Astrocyte (in vitro differentiated cells and primary cell): ENCODE measurements around the gene TELO2. TPM values are rescaled to one million over a fixed set of nuclear protein-coding genes. Genes with fewer than 3 reads are reported as not detected.
A peak's percentile ranks its signal among the peaks of the same experiment; 100 is the strongest.

Experiments
- DNase-seq: peaks from one replicate; pipeline ENCODE4 v3.0.0-alpha.2; 2010; ENCODE audit warnings: low read depth
- FAIRE-seq: peaks from 2 replicates; lab custom pipeline; 2011; peaks lifted over from hg19 to GRCh38; lab: Jason Lieb, UNC
- H2AFZ ChIP-seq: 2 replicates; pipeline ENCODE4 v1.6.0; 2012; ENCODE audit warnings: low read depth, low read length, inconsistent platforms
- H3K27ac ChIP-seq: 2 replicates; pipeline ENCODE4 v1.5.1; 2011; ENCODE audit warnings: low read depth, low read length, inconsistent platforms
- H3K27me3 ChIP-seq: 2 replicates; pipeline ENCODE4 v1.6.0; 2011; ENCODE audit warnings: low read length, inconsistent platforms; ENCODE audit not compliant: insufficient read depth
- H3K36me3 ChIP-seq: 2 replicates; pipeline ENCODE4 v1.5.1; 2011; ENCODE audit warnings: low read length, inconsistent platforms; ENCODE audit not compliant: insufficient read depth
- H3K4me1 ChIP-seq: 2 replicates; pipeline ENCODE4 v1.5.1; 2011; ENCODE audit warnings: low read length, inconsistent platforms; ENCODE audit not compliant: insufficient read depth
- H3K4me2 ChIP-seq: 2 replicates; pipeline ENCODE4 v1.6.0; 2012; ENCODE audit warnings: low read length, inconsistent platforms
- H3K4me3 ChIP-seq: 2 replicates; pipeline ENCODE4 v1.5.1; 2011; ENCODE audit warnings: low read depth, mild to moderate bottlenecking, low read length, inconsistent platforms; ENCODE audit not compliant: insufficient read depth
- H3K79me2 ChIP-seq: 2 replicates; pipeline ENCODE4 v1.6.0; 2012; ENCODE audit warnings: mild to moderate bottlenecking, low read length, inconsistent platforms; ENCODE audit not compliant: insufficient read depth
- H3K9ac ChIP-seq: 2 replicates; pipeline ENCODE4 v1.6.0; 2012; ENCODE audit warnings: mild to moderate bottlenecking, low read length, inconsistent platforms
- H3K9me3 ChIP-seq: 2 replicates; pipeline ENCODE4 v1.5.1; 2012; ENCODE audit warnings: low read depth, mild to moderate bottlenecking, low read length, inconsistent platforms; ENCODE audit not compliant: insufficient read depth
- H4K20me1 ChIP-seq: 2 replicates; pipeline ENCODE4 v1.6.0; 2012; ENCODE audit warnings: low read length, inconsistent platforms; ENCODE audit not compliant: insufficient read depth
- H3K27ac Mint-ChIP-seq: one replicate; pipeline ENCODE4 v1.8.0; 2021; ENCODE audit warnings: mild to moderate bottlenecking, mixed read lengths; ENCODE audit not compliant: unreplicated experiment
- H3K27me3 Mint-ChIP-seq: one replicate; pipeline ENCODE4 v1.8.0; 2021; ENCODE audit warnings: low read depth, mixed read lengths; ENCODE audit not compliant: unreplicated experiment
- H3K36me3 Mint-ChIP-seq: one replicate; pipeline ENCODE4 v1.8.0; 2021; ENCODE audit warnings: low read depth, mixed read lengths; ENCODE audit not compliant: unreplicated experiment
- H3K4me1 Mint-ChIP-seq: one replicate; pipeline ENCODE4 v1.8.0; 2021; ENCODE audit warnings: low read depth, mixed read lengths; ENCODE audit not compliant: unreplicated experiment
- H3K4me3 Mint-ChIP-seq: one replicate; pipeline ENCODE4 v1.8.0; 2021; ENCODE audit warnings: mild to moderate bottlenecking, moderate library complexity, mixed read lengths; ENCODE audit not compliant: unreplicated experiment
- H3K9me3 Mint-ChIP-seq: one replicate; pipeline ENCODE4 v1.8.0; 2021; ENCODE audit warnings: mild to moderate bottlenecking, mixed read lengths; ENCODE audit not compliant: unreplicated experiment
- EZH2 ChIP-seq: IDR thresholded peaks from 2 replicates; pipeline ENCODE4 v1.6.1; 2012; ENCODE audit warnings: mild to moderate bottlenecking, low read length, inconsistent platforms; ENCODE audit not compliant: insufficient read depth
- total RNA-seq: library from RNA; stranded (reverse); gene quantifications from 2 replicates; pipeline ENCODE4 v1.2.1, GENCODE V29; 2021
- TF ChIP-seq, protein P1 (sequence below): IDR thresholded peaks from 2 replicates; pipeline ENCODE4 v1.5.1; 2011; ENCODE audit warnings: low read depth, mild to moderate bottlenecking, inconsistent platforms, low read length, moderate library complexity; ENCODE audit not compliant: insufficient read depth

TELO2 gene
- total RNA-seq, 1 donor from 2014 or later: 21.1 TPM

DNA sequence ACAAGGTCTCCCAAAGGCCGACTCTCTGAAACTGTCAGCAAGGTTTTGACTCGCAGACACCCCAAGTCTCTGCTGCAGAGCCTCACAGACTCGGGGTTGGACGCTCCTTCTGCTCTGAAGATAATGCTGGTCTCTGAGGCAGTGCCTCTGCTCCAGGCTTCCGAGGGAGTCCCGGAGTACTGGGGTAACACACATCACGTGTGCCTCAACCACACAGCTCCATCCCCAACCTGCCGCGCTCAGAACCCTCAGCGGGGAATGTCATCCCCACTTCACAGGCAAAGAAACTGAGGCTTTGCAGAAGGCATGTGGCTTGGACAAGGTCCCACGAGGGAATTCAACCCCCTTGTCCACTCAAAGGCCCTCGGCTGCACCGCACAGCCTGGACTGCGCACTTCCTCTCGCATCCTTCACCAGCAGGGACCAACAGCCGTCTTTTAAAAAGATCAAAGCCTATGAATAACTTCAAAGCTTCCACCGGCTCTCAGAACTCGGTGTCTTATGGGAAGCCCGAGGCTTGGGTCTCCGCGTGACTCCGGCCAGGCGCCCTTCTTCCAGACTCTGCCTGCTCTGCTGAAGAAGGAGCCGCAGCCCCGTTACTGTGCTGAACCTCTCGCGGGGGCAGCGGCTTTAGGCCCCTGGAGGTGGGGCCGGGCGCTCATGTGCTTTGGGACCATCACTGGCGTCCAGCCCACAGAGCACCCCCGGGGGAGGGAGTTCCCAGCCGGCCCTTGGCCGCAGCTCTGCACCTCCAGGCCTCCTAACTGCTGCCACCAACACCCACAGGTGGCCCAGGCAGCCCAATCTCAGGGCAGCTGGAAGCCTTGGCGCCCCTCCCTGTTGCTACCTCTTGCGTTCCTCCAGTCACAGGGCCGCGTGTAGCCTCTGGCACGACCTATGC is 42.5 kb downstream of the TELO2 start:
- TF ChIP-seq, protein P1, sequence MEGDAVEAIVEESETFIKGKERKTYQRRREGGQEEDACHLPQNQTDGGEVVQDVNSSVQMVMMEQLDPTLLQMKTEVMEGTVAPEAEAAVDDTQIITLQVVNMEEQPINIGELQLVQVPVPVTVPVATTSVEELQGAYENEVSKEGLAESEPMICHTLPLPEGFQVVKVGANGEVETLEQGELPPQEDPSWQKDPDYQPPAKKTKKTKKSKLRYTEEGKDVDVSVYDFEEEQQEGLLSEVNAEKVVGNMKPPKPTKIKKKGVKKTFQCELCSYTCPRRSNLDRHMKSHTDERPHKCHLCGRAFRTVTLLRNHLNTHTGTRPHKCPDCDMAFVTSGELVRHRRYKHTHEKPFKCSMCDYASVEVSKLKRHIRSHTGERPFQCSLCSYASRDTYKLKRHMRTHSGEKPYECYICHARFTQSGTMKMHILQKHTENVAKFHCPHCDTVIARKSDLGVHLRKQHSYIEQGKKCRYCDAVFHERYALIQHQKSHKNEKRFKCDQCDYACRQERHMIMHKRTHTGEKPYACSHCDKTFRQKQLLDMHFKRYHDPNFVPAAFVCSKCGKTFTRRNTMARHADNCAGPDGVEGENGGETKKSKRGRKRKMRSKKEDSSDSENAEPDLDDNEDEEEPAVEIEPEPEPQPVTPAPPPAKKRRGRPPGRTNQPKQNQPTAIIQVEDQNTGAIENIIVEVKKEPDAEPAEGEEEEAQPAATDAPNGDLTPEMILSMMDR: no peak
- no peak for TF ChIP-seq EZH2
- H4K20me1 ChIP-seq: peaks cover 11% of the 10 kb centered on the region
- H3K4me2 ChIP-seq: peak overlapping the region; percentile 64
- H3K27me3 ChIP-seq: no peaks in the 10 kb centered on the region
- FAIRE-seq: no peak
- H3K79me2 ChIP-seq: peaks cover 20% of the 10 kb centered on the region
- H3K27ac Mint-ChIP-seq: no peak overlapping the region
- no peak overlapping the region for H3K9ac ChIP-seq
- H3K36me3 ChIP-seq: no peaks in the 10 kb centered on the region
- H3K9me3 ChIP-seq: no peaks in the 10 kb centered on the region
- H3K27me3 Mint-ChIP-seq: peaks cover 2% of the 10 kb centered on the region
- H3K27ac ChIP-seq: no peak overlapping the region
- H3K4me3 ChIP-seq: peak overlapping the region; percentile 39
- no peak for DNase-seq
- no peaks in the 10 kb centered on the region for H3K9me3 Mint-ChIP-seq
- H3K4me1 ChIP-seq: peaks cover 4% of the 10 kb centered on the region
- H3K4me3 Mint-ChIP-seq: no peak overlapping the region
- H3K36me3 Mint-ChIP-seq: peaks cover 4% of the 10 kb centered on the region
- no peak overlapping the region for H2AFZ ChIP-seq
- no peaks in the 10 kb centered on the region for H3K4me1 Mint-ChIP-seq

DNA sequence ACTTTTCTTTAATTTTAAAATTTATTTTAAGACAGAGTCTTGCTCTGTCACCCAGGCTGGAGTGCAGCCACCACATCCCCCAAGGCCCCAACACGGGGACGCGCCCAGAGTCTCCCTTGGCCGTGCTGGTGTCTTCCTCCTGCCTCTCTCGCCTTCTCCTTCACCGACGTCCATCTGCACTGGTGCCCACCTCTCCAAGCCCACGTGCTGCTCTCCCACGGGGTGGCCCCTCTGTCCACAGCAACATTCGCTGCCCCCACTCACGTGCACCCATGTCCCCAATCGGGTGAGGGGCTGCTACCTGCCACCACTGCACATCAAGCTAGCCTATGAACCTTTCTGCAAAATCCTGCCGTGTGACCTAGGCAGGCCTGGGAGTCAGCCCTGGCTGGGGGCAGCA is 43.4 kb downstream of the TELO2 start:
- H3K4me3 ChIP-seq: no peak overlapping the region
- DNase-seq (no peak), FAIRE-seq (no peak)
- H3K27ac Mint-ChIP-seq: no peak overlapping the region
- peaks cover 4% of the 10 kb centered on the region for H3K4me1 ChIP-seq
- H2AFZ ChIP-seq: no peak overlapping the region
- H3K9me3 ChIP-seq: no peaks in the 10 kb centered on the region
- H3K36me3 Mint-ChIP-seq: peaks cover 4% of the 10 kb centered on the region
- H3K27me3 ChIP-seq: no peaks in the 10 kb centered on the region
- no peak overlapping the region for H3K27ac ChIP-seq
- no peak overlapping the region for H3K9ac ChIP-seq
- peaks cover 5% of the 10 kb centered on the region for H3K27me3 Mint-ChIP-seq
- no peaks in the 10 kb centered on the region for H3K36me3 ChIP-seq
- H3K4me1 Mint-ChIP-seq: no peaks in the 10 kb centered on the region
- H3K4me2 ChIP-seq: no peak overlapping the region
- peaks cover 11% of the 10 kb centered on the region for H4K20me1 ChIP-seq
- H3K9me3 Mint-ChIP-seq: no peaks in the 10 kb centered on the region
- TF ChIP-seq, protein P1: no peak
- no peak for TF ChIP-seq EZH2
- H3K79me2 ChIP-seq: peaks cover 20% of the 10 kb centered on the region
- no peak overlapping the region for H3K4me3 Mint-ChIP-seq

DNA sequence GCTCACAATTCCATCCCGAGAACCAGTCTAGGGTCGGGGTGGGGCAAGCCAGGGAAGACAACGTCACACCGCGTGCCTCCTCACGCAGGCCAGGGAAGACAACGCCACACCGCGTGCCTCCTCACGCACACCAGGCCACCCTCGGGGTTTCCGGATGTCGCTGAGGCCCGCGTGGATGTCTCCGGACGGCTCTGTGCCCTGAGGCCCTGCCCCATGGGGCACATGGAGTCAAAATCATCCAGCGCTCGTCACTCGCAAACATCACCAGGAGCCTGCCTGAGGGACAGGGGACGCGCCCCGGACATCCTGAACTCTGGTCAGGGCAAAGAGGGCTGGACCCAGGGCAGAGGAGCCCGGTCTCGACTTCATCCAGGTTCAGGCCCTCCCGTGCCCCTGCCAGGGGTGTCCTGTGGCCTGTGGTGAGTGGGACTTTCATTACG is 44.0 kb downstream of the TELO2 start:
- H3K27me3 Mint-ChIP-seq: peaks cover 5% of the 10 kb centered on the region
- peaks cover 20% of the 10 kb centered on the region for H3K79me2 ChIP-seq
- no peaks in the 10 kb centered on the region for H3K36me3 ChIP-seq
- H3K9me3 Mint-ChIP-seq: no peaks in the 10 kb centered on the region
- peaks cover 11% of the 10 kb centered on the region for H4K20me1 ChIP-seq
- DNase-seq (no peak), FAIRE-seq (no peak)
- H3K9ac ChIP-seq: no peak overlapping the region
- peaks cover 4% of the 10 kb centered on the region for H3K4me1 ChIP-seq
- H3K4me3 ChIP-seq: no peak overlapping the region
- H3K27ac ChIP-seq: no peak overlapping the region
- no peaks in the 10 kb centered on the region for H3K27me3 ChIP-seq
- H2AFZ ChIP-seq: no peak overlapping the region
- H3K27ac Mint-ChIP-seq: no peak overlapping the region
- H3K4me3 Mint-ChIP-seq: no peak overlapping the region
- no peaks in the 10 kb centered on the region for H3K4me1 Mint-ChIP-seq
- H3K9me3 ChIP-seq: no peaks in the 10 kb centered on the region
- no peak overlapping the region for H3K4me2 ChIP-seq
- TF ChIP-seq, protein P1: no peak
- TF ChIP-seq EZH2: no peak
- peaks cover 4% of the 10 kb centered on the region for H3K36me3 Mint-ChIP-seq
